Epithelial cell of proximal tubule (primary cell): Measurements from ENCODE around the gene THEM4. TPM values are rescaled to one million over a fixed set of nuclear protein-coding genes. Genes with fewer than 3 reads are reported as not detected.
"Not testable (repeated sequence)": the region's sequence is repeated elsewhere in the genome, so short reads cannot be mapped to it uniquely, and the experiment has no call there.

Experiments
- DNase-seq: peaks from one replicate; pipeline ENCODE4 v3.0.0-alpha.2; 2011; ENCODE audit warnings: low read depth
- H3K4me3 ChIP-seq: 2 replicates; pipeline ENCODE4 v1.5.1; 2011; ENCODE audit warnings: low read depth, mild to moderate bottlenecking, low read length
- CTCF ChIP-seq: conservative IDR thresholded peaks from 2 replicates; pipeline ENCODE4 v1.5.1; 2012; ENCODE audit warnings: low read depth, mild to moderate bottlenecking, low read length
- total RNA-seq: library from RNA; depleted of rRNA; stranded (reverse); fragments of >200 nt; gene quantifications from 2 replicates; pipeline ENCODE4 v1.2.3, GENCODE V29; 2015

THEM4 gene
- total RNA-seq, 1 donor from 2014 or later, result 7.0 TPM

DNA sequence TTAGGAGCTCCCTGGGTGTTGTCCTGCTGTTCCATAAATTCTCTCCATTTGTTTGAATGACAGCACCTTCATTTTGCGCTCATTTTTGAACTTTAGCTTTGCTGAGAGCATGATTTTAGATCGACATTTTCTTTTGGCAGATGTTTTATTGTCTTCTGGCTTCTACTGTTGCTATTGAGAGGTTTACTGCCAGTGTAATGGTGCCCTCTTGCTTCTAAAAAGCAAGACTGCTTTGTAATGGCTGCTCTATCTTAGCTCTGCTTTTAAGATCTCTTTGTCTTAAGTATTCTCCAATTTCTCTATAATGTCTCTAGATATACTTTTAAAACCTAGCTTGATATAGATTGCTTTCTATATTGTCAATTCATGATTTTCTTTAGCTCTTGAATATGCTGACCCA is 27.8 kb downstream of the THEM4 start:
- H3K4me3 ChIP-seq, result no peak overlapping the region
- no peak for DNase-seq
- peak; percentile 21 for TF ChIP-seq CTCF

DNA sequence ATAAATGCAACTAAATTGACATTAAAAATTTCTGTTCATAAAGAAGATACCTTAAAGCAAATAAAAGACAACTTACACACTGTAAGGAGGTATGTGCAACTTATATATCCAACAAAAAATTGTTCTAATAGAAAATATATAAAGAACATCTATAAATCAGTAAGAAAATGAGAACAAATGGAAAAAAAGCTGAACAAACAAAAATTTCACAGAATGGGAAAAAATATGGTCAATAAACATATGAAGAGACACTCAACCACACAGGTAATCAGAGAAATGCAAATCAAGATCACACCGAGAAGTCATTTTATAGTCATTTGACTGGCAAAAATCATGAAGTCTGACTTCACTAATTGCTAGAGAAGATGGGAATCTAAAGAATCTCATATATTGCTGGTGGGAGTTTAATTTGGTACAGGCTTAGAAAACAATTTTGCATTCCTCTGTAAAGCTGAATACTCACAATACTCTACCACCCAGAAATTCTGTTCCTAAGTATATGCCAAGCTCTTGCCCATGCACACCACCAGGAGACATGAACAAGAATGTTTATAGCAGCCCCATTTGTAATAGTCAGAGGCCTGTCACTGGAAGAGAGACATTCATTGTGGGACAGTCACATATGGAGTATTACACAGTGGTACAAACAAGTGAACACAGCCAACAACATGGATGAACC is 33.8 kb downstream of the THEM4 start:
- DNase-seq, result no peak
- no peak for TF ChIP-seq CTCF
- no peak overlapping the region for H3K4me3 ChIP-seq

DNA sequence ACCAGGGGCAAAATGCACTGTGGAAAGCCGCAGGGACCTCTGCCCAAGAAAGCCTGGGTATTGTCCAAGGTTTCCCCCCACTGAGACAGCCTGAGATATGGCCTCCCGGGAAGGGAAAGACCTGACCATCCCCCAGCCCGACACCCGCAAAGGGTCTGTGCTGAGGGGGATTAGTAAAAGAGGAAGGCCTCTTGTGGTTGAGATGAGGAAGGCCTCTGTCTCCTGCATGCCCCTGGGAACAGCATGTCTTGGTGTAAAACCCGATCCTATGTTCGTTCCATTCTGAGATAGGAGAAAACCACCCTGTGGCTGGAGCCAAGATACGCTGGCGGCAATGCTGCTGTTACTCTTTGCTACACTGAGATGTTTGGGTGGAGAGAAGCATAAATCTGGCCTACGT is 36.5 kb downstream of the THEM4 start:
- not testable (repeated sequence) for H3K4me3 ChIP-seq

GRCh38 chr1:151871284-151872030 is 37.9 kb downstream of the THEM4 start:
- H3K4me3 ChIP-seq, result no peak overlapping the region
- DNase-seq, result no peak
- no peak for TF ChIP-seq CTCF

More for the DNA sequence above, 36.5 kb downstream of the THEM4 start:
- not testable (repeated sequence) for DNase-seq

- no peak for TF ChIP-seq CTCF
- no peak overlapping the region for H3K4me3 ChIP-seq
- no peak for DNase-seq
These were observed 40.8 kb downstream of the THEM4 start for GRCh38 chr1:151868486-151868885.

DNA sequence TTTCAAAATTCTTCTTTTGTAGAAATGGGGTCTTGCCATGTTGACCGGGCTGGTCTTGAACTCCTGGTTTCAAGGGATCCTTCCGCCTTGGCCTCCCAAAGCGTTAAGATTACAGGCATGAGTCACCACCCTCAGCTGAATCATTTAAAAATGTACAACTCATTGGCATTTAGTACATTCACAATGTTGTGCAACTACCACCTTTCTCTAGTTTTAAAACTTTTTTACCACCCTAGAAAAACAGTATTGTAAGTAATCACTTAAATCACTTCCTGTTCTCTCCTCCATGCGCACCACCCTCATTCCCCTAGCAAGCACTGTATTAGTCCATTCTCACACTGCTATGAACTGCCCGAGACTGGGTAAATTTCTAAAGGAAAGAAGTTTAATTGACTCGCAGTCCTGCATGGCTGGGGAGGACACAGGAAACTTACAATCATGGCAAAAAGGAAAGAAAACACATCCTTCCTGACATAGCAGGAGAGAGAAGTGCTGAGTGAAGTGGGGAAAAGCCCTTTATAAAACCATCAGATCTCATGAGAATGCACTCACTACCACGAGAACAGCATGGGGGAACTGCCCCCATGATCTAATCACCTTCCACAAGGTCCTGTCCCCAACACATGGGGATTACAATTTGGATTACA is 41.4 kb downstream of the THEM4 start:
- no peak for DNase-seq
- TF ChIP-seq CTCF, result no peak
- H3K4me3 ChIP-seq, result no peak overlapping the region

GRCh38 chr1:151867321-151867720 is 42.0 kb downstream of the THEM4 start:
- no peak for DNase-seq
- TF ChIP-seq CTCF, result no peak
- H3K4me3 ChIP-seq, result no peak overlapping the region
